Hepatocyte (in vitro differentiated cells): ENCODE results near the gene CROCC. TPM values are rescaled to one million over a fixed set of nuclear protein-coding genes. Genes with fewer than 3 reads are reported as not detected.

Experiments
- DNase-seq: peaks from one replicate; pipeline ENCODE4 v3.0.0-alpha.2; 2016; ENCODE audit warnings: low spot score
- H2AFZ ChIP-seq: fragments of 200-600 bp; sonication (generic); 2 replicates; pipeline ENCODE4 v1.6.0; 2016; ENCODE audit warnings: antibody characterized with exemption, mild to moderate bottlenecking
- H3K27ac ChIP-seq: fragments of 200-600 bp; sonication (generic); 2 replicates; pipeline ENCODE4 v1.5.1; 2016; ENCODE audit warnings: mild to moderate bottlenecking
- H3K27me3 ChIP-seq: fragments of 200-600 bp; sonication (generic); 2 replicates; pipeline ENCODE4 v1.6.1; 2016
- H3K36me3 ChIP-seq: fragments of 200-600 bp; sonication (generic); replicated peaks from 2 replicates; pipeline ENCODE4 v1.5.1; 2016; ENCODE audit warnings: low read depth; ENCODE audit not compliant: insufficient read depth
- H3K4me1 ChIP-seq: fragments of 200-600 bp; sonication (generic); 2 replicates; pipeline ENCODE4 v1.5.1; 2016; ENCODE audit warnings: mild to moderate bottlenecking, moderate library complexity; ENCODE audit not compliant: insufficient read depth
- H3K4me2 ChIP-seq: fragments of 200-600 bp; sonication (generic); 2 replicates; pipeline ENCODE4 v1.6.0; 2016
- H3K4me3 ChIP-seq: fragments of 200-600 bp; sonication (generic); 2 replicates; pipeline ENCODE4 v1.5.1; 2016; ENCODE audit warnings: mild to moderate bottlenecking
- H3K79me2 ChIP-seq: fragments of 200-600 bp; sonication (generic); 2 replicates; pipeline ENCODE4 v1.6.0; 2017; ENCODE audit warnings: mild to moderate bottlenecking
- H3K9me2 ChIP-seq: fragments of 200-600 bp; sonication (generic); replicated peaks from 2 replicates; pipeline ENCODE4 v1.6.0; 2017; ENCODE audit warnings: mild to moderate bottlenecking; ENCODE audit not compliant: insufficient read depth
- H3K9me3 ChIP-seq: fragments of 200-600 bp; sonication (generic); 2 replicates; pipeline ENCODE4 v1.5.1; 2016; ENCODE audit warnings: low read depth, mild to moderate bottlenecking
- H4K20me1 ChIP-seq: fragments of 200-600 bp; sonication (generic); 2 replicates; pipeline ENCODE4 v1.6.0; 2016; ENCODE audit warnings: mild to moderate bottlenecking; ENCODE audit not compliant: insufficient read depth, poor library complexity, severe bottlenecking
- EZH2 ChIP-seq: fragments of 200-600 bp; sonication (generic); IDR thresholded peaks from 2 replicates; pipeline ENCODE4 v1.6.1; 2016; ENCODE audit warnings: antibody characterized with exemption, mild to moderate bottlenecking, borderline replicate concordance
- EZH2phosphoT487 ChIP-seq: fragments of 200-600 bp; sonication (generic); IDR thresholded peaks from one replicate; pipeline ENCODE4 v1.6.1; 2018; ENCODE audit warnings: antibody characterized with exemption, mild to moderate bottlenecking, low read depth, moderate library complexity; ENCODE audit not compliant: unreplicated experiment, severe bottlenecking
- WGBS: methylation state at CpG from one replicate; pipeline ENCODE4 v1.1.6; 2016; ENCODE audit warnings: low lambda C conversion rate; ENCODE audit errors: missing lambda C conversion rate; 5-methylcytosine and 5-hydroxymethylcytosine counted together
- polyA plus RNA-seq: library from polyadenylated mRNA; unstranded; fragments of >200 nt; fragmentation: Nextera tagmentation; extraction: Ambion mirVana; gene quantifications from 2 replicates; pipeline ENCODE4 v1.2.1, GENCODE V29; 2016
- total RNA-seq: library from RNA; depleted of rRNA; stranded (reverse); fragments of >200 nt; gene quantifications from 2 replicates; pipeline ENCODE4 v1.2.3, GENCODE V29; 2014
- TF ChIP-seq, protein P1 (sequence below): fragments of 200-600 bp; sonication (generic); IDR thresholded peaks from 2 replicates; pipeline ENCODE4 v1.5.1; 2016; ENCODE audit warnings: antibody characterized with exemption, mild to moderate bottlenecking; ENCODE audit not compliant: poor library complexity

CROCC gene
- total and polyA plus RNA-seq, 2 experiments from 2014 or later: 21.9 to 23.0 TPM

- WGBS: 64% methylated on average over 11 of the region's 16 CpGs
- H3K4me2 ChIP-seq: no peak overlapping the region
- no peak overlapping the region for H3K27ac ChIP-seq
- TF ChIP-seq EZH2phosphoT487: no peak
- TF ChIP-seq, protein P1, sequence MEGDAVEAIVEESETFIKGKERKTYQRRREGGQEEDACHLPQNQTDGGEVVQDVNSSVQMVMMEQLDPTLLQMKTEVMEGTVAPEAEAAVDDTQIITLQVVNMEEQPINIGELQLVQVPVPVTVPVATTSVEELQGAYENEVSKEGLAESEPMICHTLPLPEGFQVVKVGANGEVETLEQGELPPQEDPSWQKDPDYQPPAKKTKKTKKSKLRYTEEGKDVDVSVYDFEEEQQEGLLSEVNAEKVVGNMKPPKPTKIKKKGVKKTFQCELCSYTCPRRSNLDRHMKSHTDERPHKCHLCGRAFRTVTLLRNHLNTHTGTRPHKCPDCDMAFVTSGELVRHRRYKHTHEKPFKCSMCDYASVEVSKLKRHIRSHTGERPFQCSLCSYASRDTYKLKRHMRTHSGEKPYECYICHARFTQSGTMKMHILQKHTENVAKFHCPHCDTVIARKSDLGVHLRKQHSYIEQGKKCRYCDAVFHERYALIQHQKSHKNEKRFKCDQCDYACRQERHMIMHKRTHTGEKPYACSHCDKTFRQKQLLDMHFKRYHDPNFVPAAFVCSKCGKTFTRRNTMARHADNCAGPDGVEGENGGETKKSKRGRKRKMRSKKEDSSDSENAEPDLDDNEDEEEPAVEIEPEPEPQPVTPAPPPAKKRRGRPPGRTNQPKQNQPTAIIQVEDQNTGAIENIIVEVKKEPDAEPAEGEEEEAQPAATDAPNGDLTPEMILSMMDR: peak; percentile 32
- H2AFZ ChIP-seq: no peak overlapping the region
- no peaks in the 10 kb centered on the region for H3K27me3 ChIP-seq
- DNase-seq: no peak
- H3K79me2 ChIP-seq: no peaks in the 10 kb centered on the region
- no peaks in the 10 kb centered on the region for H3K9me3 ChIP-seq
- no peaks in the 10 kb centered on the region for H4K20me1 ChIP-seq
- H3K36me3 ChIP-seq: no peaks in the 10 kb centered on the region
- peaks cover 14% of the 10 kb centered on the region for H3K4me1 ChIP-seq
- no peak overlapping the region for H3K4me3 ChIP-seq
- H3K9me2 ChIP-seq: no peaks in the 10 kb centered on the region
Observed at GRCh38 chr1:16986962-16987361, 65.2 kb downstream of the CROCC start.

- Histone ChIP-seq H3K27ac (no peak overlapping the region), H3K4me1 (peaks cover 12% of the 10 kb centered on the region), H3K79me2 (no peaks in the 10 kb centered on the region), H3K9me2 (no peaks in the 10 kb centered on the region), H3K9me3 (no peaks in the 10 kb centered on the region), H3K4me3 (no peak overlapping the region), H3K4me2 (no peak overlapping the region), H4K20me1 (no peaks in the 10 kb centered on the region), H3K27me3 (no peaks in the 10 kb centered on the region), H3K36me3 (no peaks in the 10 kb centered on the region), H2AFZ (no peak overlapping the region)
- DNase-seq: no peak
- TF ChIP-seq, protein P1: no peak
- no peak for TF ChIP-seq EZH2phosphoT487
- no peak for TF ChIP-seq EZH2
- WGBS: 95% methylated on average over 13 of the region's 13 CpGs
Observed at GRCh38 chr1:16988210-16988609, 66.5 kb downstream of the CROCC start.

- Histone ChIP-seq H3K9me2 (no peaks in the 10 kb centered on the region), H4K20me1 (no peaks in the 10 kb centered on the region), H3K4me3 (no peak overlapping the region), H3K4me2 (no peak overlapping the region), H3K27ac (no peak overlapping the region), H2AFZ (no peak overlapping the region), H3K9me3 (no peaks in the 10 kb centered on the region), H3K36me3 (no peaks in the 10 kb centered on the region), H3K4me1 (no peaks in the 10 kb centered on the region), H3K79me2 (no peaks in the 10 kb centered on the region), H3K27me3 (no peaks in the 10 kb centered on the region)
- TF ChIP-seq, protein P1: no peak
- no peak for TF ChIP-seq EZH2
- TF ChIP-seq EZH2phosphoT487: no peak
- no peak for DNase-seq
- WGBS: 96% methylated on average over 21 of the region's 22 CpGs
Observed at GRCh38 chr1:16989676-16990391, 68.1 kb downstream of the CROCC start.

DNA sequence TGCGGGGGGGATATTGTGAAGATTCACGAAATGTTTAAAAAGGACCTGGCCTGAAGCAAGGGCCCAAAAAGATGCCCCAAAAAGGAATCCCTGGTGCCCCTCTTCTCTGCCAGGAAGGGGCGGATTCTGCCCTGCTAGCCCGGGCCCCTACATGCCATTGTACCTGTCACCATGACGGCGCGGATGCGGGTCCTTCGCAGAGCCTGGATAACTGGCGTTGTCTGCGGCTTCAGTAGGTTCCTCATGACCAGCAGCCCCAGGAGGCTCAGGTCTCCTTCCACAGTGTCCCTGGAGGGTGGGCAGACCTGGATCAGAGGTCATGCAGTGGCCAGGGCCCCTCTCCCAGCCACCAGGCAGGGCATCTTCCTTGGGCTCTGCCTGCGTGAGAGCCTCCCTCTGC is 69.8 kb downstream of the CROCC start:
- Histone ChIP-seq H2AFZ (no peak overlapping the region), H3K4me2 (no peak overlapping the region), H4K20me1 (no peaks in the 10 kb centered on the region), H3K4me3 (no peak overlapping the region), H3K9me2 (no peaks in the 10 kb centered on the region), H3K4me1 (no peaks in the 10 kb centered on the region), H3K27me3 (no peaks in the 10 kb centered on the region), H3K36me3 (no peaks in the 10 kb centered on the region), H3K9me3 (no peaks in the 10 kb centered on the region), H3K27ac (no peak overlapping the region), H3K79me2 (no peaks in the 10 kb centered on the region)
- WGBS: over 99% methylated on average over 12 of the region's 12 CpGs
- DNase-seq: no peak
- TF ChIP-seq EZH2phosphoT487 (no peak), EZH2 (no peak)
- TF ChIP-seq, protein P1: no peak
